IMR-90 (cell line): ENCODE measurements around the gene CCDC27. TPM values are rescaled to one million over a fixed set of nuclear protein-coding genes. Genes with fewer than 3 reads are reported as not detected.

Experiments used
- ATAC-seq: fragments of 200-7000 bp; cut with Tn5 transposase; 2 replicates; pipeline ENCODE4 v1.9.1; 2020; ENCODE audit warnings: low read depth, mild to moderate bottlenecking, moderate library complexity
- BruUV-seq: library from RNA; stranded (reverse); fragments of 400-500 nt; replicated peaks from 2 replicates; lab custom pipeline; 2021; lab: Mats Ljungman, UMichigan
- CTCF ChIA-PET: fragments of 300-600 bp; formaldehyde crosslinking; extraction: SDS; loops from one replicate; lab custom pipeline; 2021; ENCODE audit warnings: antibody characterized with exemption; lab: Yijun Ruan, JAX
- POLR2A ChIA-PET: fragments of 300-600 bp; sonication (Branson Sonifier 250); formaldehyde crosslinking; loops from one replicate; lab custom pipeline; 2022; ENCODE audit warnings: antibody characterized with exemption; ENCODE audit not compliant: unreplicated experiment; lab: Charles Lee
- DNase-seq: peaks from one replicate; pipeline ENCODE4 v3.0.0; 2013
- H2AFZ ChIP-seq: replicated peaks from 2 replicates; pipeline ENCODE3; 2013; ENCODE audit warnings: low read length, mild to moderate bottlenecking; ENCODE audit not compliant: poor library complexity
- H2AK5ac ChIP-seq: 2 replicates; pipeline ENCODE4 v1.6.1; 2013; ENCODE audit warnings: low read depth, low read length, inconsistent platforms
- H2AK9ac ChIP-seq: replicated peaks from 2 replicates; pipeline ENCODE3; 2013; ENCODE audit warnings: mild to moderate bottlenecking, low read depth, low read length, moderate library complexity; ENCODE audit not compliant: poor library complexity
- H2BK120ac ChIP-seq: 2 replicates; pipeline ENCODE4 v1.6.1; 2013; ENCODE audit warnings: low read depth, low read length, inconsistent platforms
- H2BK15ac ChIP-seq: 3 replicates; pipeline ENCODE4 v1.6.1; 2013; ENCODE audit warnings: low read depth, low read length, inconsistent platforms
- H2BK20ac ChIP-seq: 2 replicates; pipeline ENCODE4 v1.6.1; 2013; ENCODE audit warnings: low read depth, mild to moderate bottlenecking, inconsistent platforms, low read length, moderate library complexity
- H2BK5ac ChIP-seq: 2 replicates; pipeline ENCODE4 v1.6.1; 2013; ENCODE audit warnings: mild to moderate bottlenecking, low read depth, low read length, inconsistent platforms; ENCODE audit not compliant: poor library complexity, severe bottlenecking
- H3K14ac ChIP-seq: replicated peaks from 2 replicates; pipeline ENCODE4 v1.6.1; 2013; ENCODE audit warnings: low read depth, low read length, inconsistent platforms
- H3K18ac ChIP-seq: 2 replicates; pipeline ENCODE4 v1.6.1; 2013; ENCODE audit warnings: low read depth, low read length, control low read depth
- H3K23ac ChIP-seq: 2 replicates; pipeline ENCODE4 v1.6.1; 2013; ENCODE audit warnings: low read depth, low read length, inconsistent platforms
- H3K27ac ChIP-seq: 2 replicates; pipeline ENCODE4 v1.5.1; 2013; ENCODE audit warnings: mild to moderate bottlenecking, control low read depth, low read length; ENCODE audit not compliant: insufficient read depth
- H3K27me3 ChIP-seq: 2 replicates; pipeline ENCODE4 v1.6.1; 2013; ENCODE audit warnings: low read length; ENCODE audit not compliant: control insufficient read depth, insufficient read depth
- H3K36me3 ChIP-seq: 2 replicates; pipeline ENCODE4 v1.6.1; 2013; ENCODE audit warnings: low read length, mixed read lengths; ENCODE audit not compliant: control insufficient read depth, insufficient read depth
- H3K4ac ChIP-seq: 2 replicates; pipeline ENCODE4 v1.6.1; 2013; ENCODE audit warnings: low read depth, low read length, inconsistent platforms
- H3K4me1 ChIP-seq: 2 replicates; pipeline ENCODE4 v1.6.1; 2013; ENCODE audit warnings: low read length, mixed read lengths; ENCODE audit not compliant: control insufficient read depth, insufficient read depth
- H3K4me2 ChIP-seq: 2 replicates; pipeline ENCODE4 v1.6.1; 2013; ENCODE audit warnings: low read depth, mild to moderate bottlenecking, control low read depth, low read length, moderate library complexity
- H3K4me3 ChIP-seq: 2 replicates; pipeline ENCODE4 v1.5.1; 2013; ENCODE audit warnings: low read depth, mild to moderate bottlenecking, control low read depth, low read length, moderate library complexity; ENCODE audit not compliant: insufficient read depth
- H3K56ac ChIP-seq: 2 replicates; pipeline ENCODE4 v1.6.1; 2013; ENCODE audit warnings: low read length, inconsistent platforms; ENCODE audit not compliant: insufficient read depth; ENCODE audit errors: extremely low read depth
- H3K79me1 ChIP-seq, 2 experiments: 2 replicates each; pipeline ENCODE4 v1.6.1; 2013; ENCODE audit warnings: low read length in 2 of 2, inconsistent platforms in 1 of 2, low read depth in 1 of 2
- H3K9ac ChIP-seq: 2 replicates; pipeline ENCODE4 v1.6.1; 2013; ENCODE audit warnings: low read depth, low read length, control low read depth
- H3K9me1 ChIP-seq: 2 replicates; pipeline ENCODE4 v1.6.1; 2013; ENCODE audit warnings: low read length, inconsistent platforms; ENCODE audit not compliant: insufficient read depth
- H3K9me3 ChIP-seq: 2 replicates; pipeline ENCODE4 v1.6.1; 2013; ENCODE audit warnings: low read length; ENCODE audit not compliant: control insufficient read depth, insufficient read depth
- H4K20me1 ChIP-seq: 2 replicates; pipeline ENCODE4 v1.6.1; 2013; ENCODE audit warnings: low read length, inconsistent platforms; ENCODE audit not compliant: insufficient read depth
- H4K5ac ChIP-seq: 2 replicates; pipeline ENCODE4 v1.6.1; 2013; ENCODE audit warnings: mild to moderate bottlenecking, low read depth, low read length, control low read depth
- H4K8ac ChIP-seq, 2 experiments: 2 replicates each; pipeline ENCODE4 v1.6.1; 2013; ENCODE audit warnings: low read depth in 2 of 2, low read length in 2 of 2, control low read depth in 1 of 2, inconsistent platforms in 1 of 2
- H4K91ac ChIP-seq: 2 replicates; pipeline ENCODE4 v1.6.1; 2013; ENCODE audit warnings: low read depth, low read length, inconsistent platforms; ENCODE audit not compliant: insufficient read depth
- BHLHE40 ChIP-seq: fragments of 150-350 bp; IDR thresholded peaks from 2 replicates; pipeline ENCODE4 v1.6.1; 2016; ENCODE audit warnings: mild to moderate bottlenecking, low read depth, low read length
- CEBPB ChIP-seq: IDR thresholded peaks from 2 replicates; pipeline ENCODE4 v1.6.1; 2012; ENCODE audit warnings: low read depth, low read length, improper control_type of control experiment
- CTCF ChIP-seq: conservative IDR thresholded peaks from 2 replicates; pipeline ENCODE4 v1.5.1; 2012; ENCODE audit warnings: mild to moderate bottlenecking, low read depth, low read length, improper control_type of control experiment
- ELK1 ChIP-seq: fragments of 150-350 bp; IDR thresholded peaks from 2 replicates; pipeline ENCODE4 v1.6.1; 2016; ENCODE audit warnings: low read depth, mild to moderate bottlenecking, low read length, moderate library complexity, borderline replicate concordance
- FOS ChIP-seq: fragments of 150-350 bp; IDR thresholded peaks from 2 replicates; pipeline ENCODE4 v1.6.1; 2016; ENCODE audit warnings: low read depth, low read length
- MAZ ChIP-seq: IDR thresholded peaks from 2 replicates; pipeline ENCODE4 v1.6.1; 2012; ENCODE audit warnings: low read depth, mild to moderate bottlenecking, low read length, improper control_type of control experiment, moderate library complexity, borderline replicate concordance
- MXI1 ChIP-seq: IDR thresholded peaks from 2 replicates; pipeline ENCODE4 v1.6.1; 2012; ENCODE audit warnings: low read depth, mild to moderate bottlenecking, low read length, moderate library complexity, borderline replicate concordance
- NFE2L2 ChIP-seq: fragments of 150-350 bp; IDR thresholded peaks from 2 replicates; pipeline ENCODE4 v1.6.1; 2016; ENCODE audit warnings: low read depth, mild to moderate bottlenecking, low read length
- RAD21 ChIP-seq: IDR thresholded peaks from 2 replicates; pipeline ENCODE4 v1.6.1; 2012; ENCODE audit warnings: low read length, improper control_type of control experiment
- RCOR1 ChIP-seq: IDR thresholded peaks from 2 replicates; pipeline ENCODE4 v1.6.1; 2012; ENCODE audit warnings: mild to moderate bottlenecking, low read length, improper control_type of control experiment; ENCODE audit not compliant: insufficient replicate concordance
- RFX5 ChIP-seq: IDR thresholded peaks from 2 replicates; pipeline ENCODE4 v1.8.0; 2012; ENCODE audit warnings: low read depth, mild to moderate bottlenecking, low read length, moderate library complexity
- SMC3 ChIP-seq: fragments of 150-350 bp; IDR thresholded peaks from 2 replicates; pipeline ENCODE4 v1.6.1; 2016; ENCODE audit warnings: low read depth, mild to moderate bottlenecking, antibody characterized with exemption, low read length, moderate library complexity
- USF2 ChIP-seq: fragments of 150-350 bp; IDR thresholded peaks from 2 replicates; pipeline ENCODE4 v1.6.1; 2017; ENCODE audit warnings: mild to moderate bottlenecking, antibody characterized with exemption, low read length, low read depth
- WGBS, 2 experiments: methylation state at CpG; one replicate each; pipeline versions ENCODE4 v1.1.5 to v1.1.7; 2013; ENCODE audit warnings: missing lambda C conversion rate in 2 of 2; ENCODE audit not compliant: insufficient read length in 1 of 2; ENCODE audit errors: extremely low coverage in 2 of 2; 5-methylcytosine and 5-hydroxymethylcytosine counted together
- dilution Hi-C: fragments of 300-500 bp; cut with HindIII; formaldehyde crosslinking; loops from one replicate; pipeline ENCODE4 v1.14.3; 2018; ENCODE audit warnings: low sequenced_read_pairs; ENCODE audit not compliant: unreplicated experiment
- in situ Hi-C: fragments of 300-500 bp; cut with MboI; formaldehyde crosslinking; loops from 3 replicates; pipeline ENCODE4 v1.14.3; 2019; ENCODE audit warnings: low sequenced_read_pairs, inconsistent platforms, mixed read lengths
- intact Hi-C: fragments of 100-400 bp; cut with micrococcal nuclease; formaldehyde crosslinking; loops from 2 replicates; pipeline ENCODE4 v1.10.0; 2022
- polyA plus RNA-seq, 3 experiments: library from polyadenylated mRNA; depleted of rRNA; stranded (reverse); fragments of >200 nt; gene quantifications; 2 replicates each; pipeline ENCODE4 v1.2.3, GENCODE V29; 2012; ENCODE audit warnings: low replicate concordance in 1 of 3
- total RNA-seq: library from RNA; depleted of rRNA; stranded (reverse); fragments of >200 nt; gene quantifications from 2 replicates; pipeline ENCODE4 v1.2.3, GENCODE V29; 2012

Gene CCDC27
- total and polyA plus RNA-seq, 2 of the 4 experiments (the other 2 are of a cell fraction): not detected

GRCh38 chr1:3738943-3739342 lies 13.3 kb upstream of the CCDC27 start:
- dilution Hi-C loops: no loop called here
- DNase-seq: no peak
- H3K9me1 ChIP-seq: no peaks in the 10 kb centered on the region
- peaks cover 0 to 2% of the 10 kb centered on the region in 2 experiments; a peak in 1 of 4 replicates for H3K79me1 ChIP-seq
- no peak overlapping the region for H4K91ac ChIP-seq
- intact Hi-C loops: no loop called here
- H3K4me1 ChIP-seq: no peaks in the 10 kb centered on the region
- in situ Hi-C loops: no loop called here
- no peak overlapping the region for H3K4ac ChIP-seq
- H3K23ac ChIP-seq: no peak overlapping the region
- no peak overlapping the region for H2BK5ac ChIP-seq
- ChIA-PET POLR2A (no interaction called here), CTCF (no interaction called here)
- no peak overlapping the region for H3K14ac ChIP-seq
- no peak for ATAC-seq
- H2AK5ac ChIP-seq: no peak overlapping the region
- 80% methylated on average over 3 of the region's 12 CpGs; no CpG with 5 or more reads in 1 of the 2 experiments for WGBS, 2 experiments
- no peak overlapping the region for H3K4me3 ChIP-seq
- no peak overlapping the region for H4K8ac ChIP-seq
- H3K36me3 ChIP-seq: peaks cover 46% of the 10 kb centered on the region
- no peak overlapping the region for H3K4me2 ChIP-seq
- no peak overlapping the region for H2BK20ac ChIP-seq
- no peak overlapping the region for H2AK9ac ChIP-seq
- H3K9me3 ChIP-seq: no peaks in the 10 kb centered on the region
- no peak overlapping the region for H2BK120ac ChIP-seq
- H4K5ac ChIP-seq: no peak overlapping the region
- no peaks in the 10 kb centered on the region for H3K27me3 ChIP-seq
- H3K27ac ChIP-seq: no peak overlapping the region
- no peak overlapping the region for H3K9ac ChIP-seq
- no peak overlapping the region for H2BK15ac ChIP-seq
- H2AFZ ChIP-seq: no peak overlapping the region
- TF ChIP-seq NFE2L2 (no peak), CTCF (no peak), RFX5 (no peak), USF2 (no peak), MAZ (no peak), CEBPB (no peak), MXI1 (no peak), BHLHE40 (no peak), RAD21 (no peak), FOS (no peak), RCOR1 (no peak), SMC3 (no peak), ELK1 (no peak)
- no peaks in the 10 kb centered on the region; the same call in 1 of the 2 replicates for H4K20me1 ChIP-seq
- H3K18ac ChIP-seq: no peak overlapping the region
- H3K56ac ChIP-seq: no peak overlapping the region
- BruUV-seq: no TSS peak
